Measurements from ENCODE around the gene ZDHHC24.
"Not testable (repeated sequence)": the region's sequence is repeated elsewhere in the genome, so short reads cannot be mapped to it uniquely, and the experiment has no call there.

ZDHHC24 gene

DNA sequence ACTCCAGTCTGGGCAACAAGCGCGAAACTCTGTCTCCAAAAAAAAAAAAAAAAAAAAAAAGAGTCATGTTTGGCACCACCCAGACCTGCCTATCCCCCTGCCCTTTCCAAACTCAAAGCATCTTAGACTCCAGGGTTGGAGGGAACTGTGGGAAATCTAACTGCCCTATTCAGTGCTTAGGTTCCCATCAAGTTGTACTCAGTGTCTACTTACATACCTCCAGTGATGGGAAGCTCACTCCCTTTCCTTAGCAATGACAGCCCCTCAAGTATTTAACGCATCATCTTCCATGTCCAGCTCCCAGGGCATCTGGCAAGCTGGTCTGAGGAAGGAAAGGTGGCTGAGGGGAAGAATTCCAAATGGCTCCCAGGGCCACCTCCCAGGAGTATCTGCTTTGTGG lies 3.8 kb upstream of the ZDHHC24 start:
- Histone ChIP-seq H3K4me1 (ENCODE audit: control insufficient read depth, insufficient read depth, low read length) (no peaks in the 10 kb centered on the region), H3K4me3 (ENCODE audit: low read depth, low read length) (no peak overlapping the region)

GRCh38 chr11:66548774-66549630 lies 3.2 kb upstream of the ZDHHC24 start:
- Histone ChIP-seq H3K9me3 (ENCODE audit: control insufficient read depth, insufficient read depth, low read length) (no peaks in the 10 kb centered on the region), H3K27me3 (ENCODE audit: control insufficient read depth, insufficient read depth, low read length) (no peaks in the 10 kb centered on the region), H3K4me3 (ENCODE audit: low read depth, low read length) (no peak overlapping the region), H3K9ac (ENCODE audit: low read depth, low read length) (no peak overlapping the region), H3K4me1 (ENCODE audit: control insufficient read depth, insufficient read depth, low read length) (peaks cover 2% of the 10 kb centered on the region), H3K36me3 (ENCODE audit: control insufficient read depth, insufficient read depth, low read length) (peaks cover 3% of the 10 kb centered on the region)

More for the DNA sequence above, 3.8 kb upstream of the ZDHHC24 start:
- no peak overlapping the region for H3K9ac ChIP-seq (ENCODE audit: low read depth, low read length)
- no peaks in the 10 kb centered on the region for H3K27me3 ChIP-seq (ENCODE audit: control insufficient read depth, insufficient read depth, low read length)
- peaks cover 6% of the 10 kb centered on the region for H3K36me3 ChIP-seq (ENCODE audit: control insufficient read depth, insufficient read depth, low read length)
- H3K9me3 ChIP-seq (ENCODE audit: control insufficient read depth, insufficient read depth, low read length): no peaks in the 10 kb centered on the region

GRCh38 chr11:66548041-66548440 lies 2.2 kb upstream of the ZDHHC24 start:
- peaks cover 3% of the 10 kb centered on the region for H3K4me1 ChIP-seq (ENCODE audit: control insufficient read depth, insufficient read depth, low read length)
- H3K27me3 ChIP-seq (ENCODE audit: control insufficient read depth, insufficient read depth, low read length): no peaks in the 10 kb centered on the region
- H3K9me3 ChIP-seq (ENCODE audit: control insufficient read depth, insufficient read depth, low read length): no peaks in the 10 kb centered on the region
- no peaks in the 10 kb centered on the region for H3K36me3 ChIP-seq (ENCODE audit: control insufficient read depth, insufficient read depth, low read length)
- peak overlapping the region; percentile 77 for H3K4me3 ChIP-seq (ENCODE audit: low read depth, low read length)
- peak overlapping the region; percentile 37 for H3K9ac ChIP-seq (ENCODE audit: low read depth, low read length)

- Histone ChIP-seq H3K9ac (ENCODE audit: low read depth, low read length) (peak overlapping the region; percentile 37), H3K9me3 (ENCODE audit: control insufficient read depth, insufficient read depth, low read length) (no peaks in the 10 kb centered on the region), H3K27me3 (ENCODE audit: control insufficient read depth, insufficient read depth, low read length) (no peaks in the 10 kb centered on the region), H3K4me3 (ENCODE audit: low read depth, low read length) (peak overlapping the region; percentile 77), H3K36me3 (ENCODE audit: control insufficient read depth, insufficient read depth, low read length) (no peaks in the 10 kb centered on the region), H3K4me1 (ENCODE audit: control insufficient read depth, insufficient read depth, low read length) (peaks cover 3% of the 10 kb centered on the region)
Measured at GRCh38 chr11:66547662-66548009, 1.8 kb upstream of the ZDHHC24 start.

GRCh38 chr11:66546966-66547661 lies 1.3 kb upstream of the ZDHHC24 start:
- Histone ChIP-seq H3K27me3 (ENCODE audit: control insufficient read depth, insufficient read depth, low read length) (no peaks in the 10 kb centered on the region), H3K4me3 (ENCODE audit: low read depth, low read length) (peak overlapping the region; percentile 77), H3K9me3 (ENCODE audit: control insufficient read depth, insufficient read depth, low read length) (no peaks in the 10 kb centered on the region), H3K36me3 (ENCODE audit: control insufficient read depth, insufficient read depth, low read length) (peaks cover 2% of the 10 kb centered on the region), H3K9ac (ENCODE audit: low read depth, low read length) (no peak overlapping the region), H3K4me1 (ENCODE audit: control insufficient read depth, insufficient read depth, low read length) (peaks cover 3% of the 10 kb centered on the region)

DNA sequence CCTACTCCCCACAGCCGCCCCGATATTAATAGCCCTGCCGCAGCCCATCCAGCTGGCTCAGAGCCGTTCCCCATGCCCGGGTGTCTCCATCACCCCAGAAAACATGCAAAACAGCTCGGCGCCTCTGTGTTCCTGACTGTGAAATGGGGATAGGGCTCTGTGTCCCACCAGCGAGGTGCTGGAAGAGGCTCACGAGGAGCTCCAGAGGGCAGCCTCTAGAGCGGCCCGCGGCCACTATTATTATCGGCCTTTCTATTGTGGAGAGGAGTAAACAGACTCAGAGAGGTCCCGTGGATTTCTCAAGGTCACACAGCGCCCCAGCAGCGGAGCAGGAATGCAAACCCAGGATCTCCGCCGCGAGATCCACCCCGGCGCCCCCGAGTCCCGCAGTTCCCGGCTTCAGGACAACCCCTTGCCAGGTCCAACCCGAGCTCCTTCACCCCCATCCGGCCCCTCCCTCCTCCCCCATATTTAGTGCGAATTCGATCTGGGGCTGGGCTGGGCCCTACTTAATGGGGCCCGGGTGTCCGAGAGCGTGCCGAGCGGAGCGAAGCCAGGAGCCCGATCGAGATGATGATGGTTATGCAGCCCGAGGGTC lies 619 bp upstream of the ZDHHC24 start, which contains the start of gene ACTN3:
Gene ACTN3, plus strand, starts transcription at position 536 of the 598 bp plus-strand sequence. Its CDS starts 35 bp downstream, at position 571.
- peaks cover 7% of the 10 kb centered on the region for H3K36me3 ChIP-seq (ENCODE audit: control insufficient read depth, insufficient read depth, low read length)
- no peaks in the 10 kb centered on the region for H3K27me3 ChIP-seq (ENCODE audit: control insufficient read depth, insufficient read depth, low read length)
- H3K4me3 ChIP-seq (ENCODE audit: low read depth, low read length): peak within 1 kb of the TSS; percentile 77
- H3K9ac ChIP-seq (ENCODE audit: low read depth, low read length): peak within 1 kb of the TSS; percentile 79
- H3K9me3 ChIP-seq (ENCODE audit: control insufficient read depth, insufficient read depth, low read length): no peaks in the 10 kb centered on the region
- peaks cover 3% of the 10 kb centered on the region for H3K4me1 ChIP-seq (ENCODE audit: control insufficient read depth, insufficient read depth, low read length)

DNA sequence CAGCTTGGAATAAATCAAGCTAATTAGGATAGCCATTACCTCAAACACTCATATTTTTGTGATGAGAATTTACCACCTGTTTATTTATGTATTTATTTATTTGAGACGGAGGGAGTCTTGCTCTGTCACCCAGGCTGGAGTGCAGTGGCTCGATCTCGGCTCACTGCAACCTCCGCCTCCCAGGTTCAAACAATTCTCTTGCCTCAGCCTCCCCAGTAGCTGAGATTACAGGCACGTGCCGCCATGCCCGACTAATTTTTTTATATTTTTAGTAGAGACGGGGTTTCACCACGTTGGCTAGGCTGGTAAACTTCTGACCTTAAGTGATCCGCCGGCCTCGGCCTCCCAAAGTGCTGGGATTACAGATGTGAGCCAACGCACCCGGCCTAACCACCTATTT lies 896 bp downstream of the ZDHHC24 start:
- not testable (repeated sequence) for H3K4me1 ChIP-seq (ENCODE audit: control insufficient read depth, insufficient read depth, low read length); H3K9me3 ChIP-seq (ENCODE audit: control insufficient read depth, insufficient read depth, low read length); H3K9ac ChIP-seq (ENCODE audit: low read depth, low read length); H3K27me3 ChIP-seq (ENCODE audit: control insufficient read depth, insufficient read depth, low read length); H3K36me3 ChIP-seq (ENCODE audit: control insufficient read depth, insufficient read depth, low read length)
- peak overlapping the region; percentile 77 for H3K4me3 ChIP-seq (ENCODE audit: low read depth, low read length)

GRCh38 chr11:66543263-66544107 lies 2.4 kb downstream of the ZDHHC24 start:
- peaks cover 7% of the 10 kb centered on the region for H3K36me3 ChIP-seq (ENCODE audit: control insufficient read depth, insufficient read depth, low read length)
- H3K9ac ChIP-seq (ENCODE audit: low read depth, low read length): peak overlapping the region; percentile 26
- H3K9me3 ChIP-seq (ENCODE audit: control insufficient read depth, insufficient read depth, low read length): no peaks in the 10 kb centered on the region
- peaks cover 5% of the 10 kb centered on the region for H3K4me1 ChIP-seq (ENCODE audit: control insufficient read depth, insufficient read depth, low read length)
- H3K4me3 ChIP-seq (ENCODE audit: low read depth, low read length): peak overlapping the region; percentile 6
- H3K27me3 ChIP-seq (ENCODE audit: control insufficient read depth, insufficient read depth, low read length): no peaks in the 10 kb centered on the region

GRCh38 chr11:66542362-66542761 lies 3.5 kb downstream of the ZDHHC24 start:
- Histone ChIP-seq H3K27me3 (ENCODE audit: control insufficient read depth, insufficient read depth, low read length) (no peaks in the 10 kb centered on the region), H3K36me3 (ENCODE audit: control insufficient read depth, insufficient read depth, low read length) (peaks cover 7% of the 10 kb centered on the region), H3K4me1 (ENCODE audit: control insufficient read depth, insufficient read depth, low read length) (peaks cover 5% of the 10 kb centered on the region), H3K9ac (ENCODE audit: low read depth, low read length) (no peak overlapping the region), H3K4me3 (ENCODE audit: low read depth, low read length) (no peak overlapping the region), H3K9me3 (ENCODE audit: control insufficient read depth, insufficient read depth, low read length) (no peaks in the 10 kb centered on the region)

DNA sequence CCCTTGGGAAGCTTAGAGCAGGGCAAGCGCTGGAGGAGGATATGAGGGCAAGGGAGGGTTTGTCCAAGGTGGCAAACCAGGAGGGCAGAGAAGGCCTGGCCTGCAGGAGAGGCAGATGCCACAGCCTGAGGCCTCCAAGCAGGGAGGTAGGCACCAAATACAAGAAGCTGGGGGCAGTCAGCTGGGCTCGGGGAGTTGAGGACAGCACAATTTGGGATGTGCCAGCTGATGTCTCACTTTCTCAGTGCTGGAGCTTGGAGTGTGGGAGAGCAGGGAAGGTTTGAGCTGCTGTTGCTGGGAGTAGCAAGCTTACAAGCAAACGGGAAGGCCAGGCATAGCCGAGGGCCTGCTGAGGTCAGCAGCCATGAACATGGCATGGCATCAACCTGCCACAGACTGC lies 4.0 kb downstream of the ZDHHC24 start:
- peaks cover 5% of the 10 kb centered on the region for H3K4me1 ChIP-seq (ENCODE audit: control insufficient read depth, insufficient read depth, low read length)
- no peak overlapping the region for H3K9ac ChIP-seq (ENCODE audit: low read depth, low read length)
- H3K36me3 ChIP-seq (ENCODE audit: control insufficient read depth, insufficient read depth, low read length): peaks cover 7% of the 10 kb centered on the region
- no peak overlapping the region for H3K4me3 ChIP-seq (ENCODE audit: low read depth, low read length)
- no peaks in the 10 kb centered on the region for H3K9me3 ChIP-seq (ENCODE audit: control insufficient read depth, insufficient read depth, low read length)
- H3K27me3 ChIP-seq (ENCODE audit: control insufficient read depth, insufficient read depth, low read length): no peaks in the 10 kb centered on the region

DNA sequence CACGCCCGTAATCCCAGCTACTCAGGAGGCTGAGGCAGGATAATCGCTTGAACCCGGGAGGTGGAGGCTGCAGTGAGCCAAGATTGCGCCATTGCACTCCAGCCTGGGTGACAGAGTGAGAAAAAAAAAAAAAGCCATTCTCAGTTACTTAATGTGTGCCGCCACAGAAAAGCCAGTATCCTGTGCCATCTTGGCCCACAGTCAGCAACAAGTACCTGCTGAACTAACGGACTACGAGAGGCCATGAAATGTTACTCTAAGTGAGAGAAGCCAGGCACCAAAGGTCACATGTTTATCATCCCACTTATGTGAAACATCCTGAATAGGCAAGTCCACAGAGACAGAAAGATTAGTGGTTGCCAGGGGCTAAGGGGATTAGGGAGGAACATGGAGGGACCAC lies 5.2 kb downstream of the ZDHHC24 start:
- not testable (repeated sequence) for H3K9ac ChIP-seq (ENCODE audit: low read depth, low read length); H3K36me3 ChIP-seq (ENCODE audit: control insufficient read depth, insufficient read depth, low read length); H3K9me3 ChIP-seq (ENCODE audit: control insufficient read depth, insufficient read depth, low read length); H3K4me1 ChIP-seq (ENCODE audit: control insufficient read depth, insufficient read depth, low read length); H3K27me3 ChIP-seq (ENCODE audit: control insufficient read depth, insufficient read depth, low read length); H3K4me3 ChIP-seq (ENCODE audit: low read depth, low read length)

All from iPS-15b (cell line).